Measurements from ENCODE around the gene SLC25A21.
A peak's percentile ranks its signal among the peaks of the same experiment; 100 is the strongest.
"Not testable (repeated sequence)": the region's sequence is repeated elsewhere in the genome, so short reads cannot be mapped to it uniquely, and the experiment has no call there.

The SLC25A21 gene

DNA sequence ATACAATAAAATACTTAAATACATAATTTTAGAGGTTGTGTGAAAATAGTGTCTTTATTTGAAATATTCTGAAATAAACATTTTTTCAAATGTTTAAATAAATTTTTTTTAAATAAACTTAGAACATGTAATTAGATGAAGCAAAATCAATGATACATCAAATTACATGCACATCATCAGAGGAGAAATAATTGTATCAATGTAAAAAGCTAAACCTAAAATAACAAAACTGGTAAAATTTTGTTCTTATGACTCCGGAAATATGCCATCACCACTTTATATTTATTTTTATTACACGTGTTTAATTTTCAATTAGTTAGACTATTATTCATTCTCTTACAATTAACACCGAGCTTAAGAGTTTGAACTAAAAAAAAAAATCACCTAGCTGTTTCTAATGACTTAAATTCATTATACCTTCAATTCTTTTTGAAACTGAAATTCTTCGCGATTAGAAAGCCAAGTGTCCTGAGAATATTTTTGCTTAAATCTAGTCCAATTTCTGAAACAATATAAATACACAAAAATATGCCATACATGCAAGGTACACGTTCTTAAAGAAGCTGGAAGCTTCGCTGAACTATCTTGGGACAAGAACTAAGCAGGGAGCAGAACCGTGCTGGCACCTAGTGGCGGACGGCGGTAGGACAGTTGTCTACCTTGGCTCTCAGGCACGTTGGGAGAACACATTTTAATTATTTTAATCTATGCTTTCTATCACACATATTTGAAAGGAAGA lies 230.5 kb downstream of the SLC25A21 start:
- DNase-seq (ENCODE audit: low spot score), result peak; percentile 3

GRCh38 chr14:36940476-36940875 lies 231.9 kb downstream of the SLC25A21 start:
- DNase-seq (ENCODE audit: low spot score), result no peak

GRCh38 chr14:36939265-36939664 lies 233.1 kb downstream of the SLC25A21 start:
- no peak for DNase-seq (ENCODE audit: low spot score)

DNA sequence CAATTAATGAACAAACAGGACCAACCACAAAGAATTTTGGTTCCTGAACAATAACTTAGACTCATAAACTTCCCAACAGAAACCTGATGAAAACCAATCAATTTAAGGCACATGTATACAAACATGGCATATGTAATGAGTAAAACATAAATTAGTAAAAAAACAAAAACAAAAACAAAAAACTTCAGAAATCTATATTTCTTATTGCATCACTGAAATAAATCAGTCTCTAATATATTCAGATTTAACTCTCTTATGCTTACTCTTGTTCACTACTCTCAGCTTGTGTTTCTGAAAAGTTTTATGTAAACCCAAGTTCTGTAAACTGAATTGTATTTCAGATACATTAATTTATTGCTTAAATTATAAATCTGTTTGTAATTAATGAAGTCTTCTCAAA lies 233.7 kb downstream of the SLC25A21 start:
- DNase-seq (ENCODE audit: low spot score), result no peak

DNA sequence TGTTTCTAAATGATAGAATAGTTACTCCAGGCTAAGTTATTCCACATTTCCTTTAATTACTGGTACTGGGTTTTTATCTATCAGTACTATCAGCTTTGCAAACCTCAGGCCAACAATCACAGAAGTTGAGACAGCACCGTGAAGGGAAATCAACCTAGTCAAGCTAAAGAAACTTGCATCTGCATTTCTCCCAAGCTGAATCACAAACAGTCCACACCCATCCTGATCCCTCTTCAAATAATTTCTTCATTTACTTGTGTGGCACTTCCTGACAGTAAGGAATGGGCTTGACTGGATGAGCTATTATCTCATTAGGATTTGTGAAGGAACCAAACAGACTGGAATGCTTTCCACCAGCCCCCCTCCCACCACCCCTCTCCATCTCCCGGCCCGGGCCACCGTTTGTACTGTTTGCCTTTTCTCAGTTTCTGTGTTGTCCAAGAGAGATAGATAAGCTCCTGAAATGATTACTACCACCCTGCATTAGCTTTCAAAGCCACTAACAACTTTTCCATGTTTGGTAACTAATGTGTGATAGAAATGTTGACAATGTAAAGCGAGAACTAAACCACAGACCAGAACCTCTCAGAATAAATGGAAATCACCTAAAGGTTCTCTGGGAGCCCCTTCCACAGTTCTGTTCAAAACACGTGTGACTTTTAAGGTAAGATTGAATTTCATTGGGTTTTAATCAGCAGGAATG lies 236.3 kb downstream of the SLC25A21 start:
- no peak for DNase-seq (ENCODE audit: low spot score)

DNA sequence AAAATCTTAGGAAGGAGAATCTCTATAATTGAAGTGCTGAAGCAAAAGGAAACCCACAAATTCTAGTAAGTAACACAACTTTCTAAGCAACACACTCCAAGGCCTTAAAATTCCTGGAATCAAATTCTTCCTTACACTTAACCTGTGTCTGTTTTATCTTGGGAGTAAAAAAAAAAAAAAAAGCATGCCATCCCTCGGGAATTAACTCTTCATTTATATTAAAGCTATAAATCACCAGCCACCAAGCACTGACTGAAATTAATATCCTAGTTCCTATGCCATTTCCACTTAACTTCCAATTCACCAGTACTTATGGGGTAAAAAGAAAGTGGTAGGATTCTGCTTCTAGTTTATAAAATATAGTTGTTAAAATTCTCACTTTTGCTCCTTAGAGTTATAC lies 238.1 kb downstream of the SLC25A21 start:
- no peak for DNase-seq (ENCODE audit: low spot score)

DNA sequence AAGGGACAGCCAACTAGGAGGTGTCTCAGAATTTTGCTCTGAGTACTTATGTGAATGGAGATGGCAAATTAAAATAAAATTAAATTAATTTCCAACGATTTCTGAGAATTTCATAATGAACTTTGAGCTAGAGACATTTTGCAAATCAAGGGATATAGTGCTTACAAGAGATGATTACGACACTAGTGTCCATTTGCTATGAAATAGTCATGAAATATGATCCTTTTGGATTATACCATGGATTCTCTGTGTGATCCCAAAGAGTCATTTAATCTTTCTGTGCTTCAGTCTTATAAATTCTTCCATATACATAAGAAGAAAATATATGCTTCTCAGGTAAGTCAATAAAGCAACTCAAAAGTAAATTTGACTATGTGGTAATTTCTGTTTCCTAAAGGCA lies 240.6 kb downstream of the SLC25A21 start:
- no peak for DNase-seq (ENCODE audit: low spot score)

- no peak for DNase-seq (ENCODE audit: low spot score)
These were observed 244.0 kb downstream of the SLC25A21 start for GRCh38 chr14:36928432-36928831.

DNA sequence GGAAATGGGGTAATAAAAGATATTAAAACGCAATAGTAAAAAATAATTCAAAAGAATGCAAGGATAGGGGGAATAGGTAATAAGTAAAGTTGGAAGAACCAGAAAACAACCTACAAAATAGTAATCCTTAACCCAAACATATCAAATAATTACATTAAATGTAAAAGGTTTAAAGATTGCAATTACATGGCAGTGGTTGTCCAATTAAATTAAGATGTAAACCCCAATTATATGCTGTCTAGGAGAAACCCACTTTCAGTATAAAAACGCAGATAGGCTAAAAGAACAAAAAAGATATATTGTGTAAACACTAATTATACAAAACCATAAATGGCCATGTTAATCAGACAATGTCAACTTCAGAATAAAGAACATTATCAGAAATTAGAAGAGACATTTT lies 247.3 kb downstream of the SLC25A21 start:
- no peak for DNase-seq (ENCODE audit: low spot score)

- no peak for DNase-seq (ENCODE audit: low spot score)
These were observed 255.7 kb downstream of the SLC25A21 start for GRCh38 chr14:36916668-36917067.

- no peak for DNase-seq (ENCODE audit: low spot score)
These were observed 257.3 kb downstream of the SLC25A21 start for GRCh38 chr14:36915081-36915480.

- DNase-seq (ENCODE audit: low spot score), result no peak
These were observed 261.8 kb downstream of the SLC25A21 start for GRCh38 chr14:36910578-36910977.

- DNase-seq (ENCODE audit: low spot score), result no peak
These were observed 267.0 kb downstream of the SLC25A21 start for GRCh38 chr14:36905272-36905888.

DNA sequence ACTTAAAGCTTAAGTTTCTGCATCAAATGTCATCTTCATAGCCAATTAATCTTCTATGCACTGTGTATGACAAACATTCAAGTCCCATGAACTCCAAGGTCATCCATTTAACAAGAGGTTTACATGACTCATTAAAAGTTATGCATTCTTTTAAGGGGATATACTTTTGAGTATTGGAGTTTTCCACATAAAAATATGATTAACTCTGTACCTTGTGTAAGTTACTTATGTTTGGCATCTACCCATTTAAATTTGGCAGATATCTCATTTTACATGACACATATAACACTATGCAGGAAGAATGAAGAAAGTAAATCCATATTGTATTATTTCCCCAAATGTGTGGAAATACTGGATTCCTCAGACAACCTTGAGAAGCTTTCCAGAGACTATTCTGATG lies 270.5 kb downstream of the SLC25A21 start:
- no peak for DNase-seq (ENCODE audit: low spot score)

DNA sequence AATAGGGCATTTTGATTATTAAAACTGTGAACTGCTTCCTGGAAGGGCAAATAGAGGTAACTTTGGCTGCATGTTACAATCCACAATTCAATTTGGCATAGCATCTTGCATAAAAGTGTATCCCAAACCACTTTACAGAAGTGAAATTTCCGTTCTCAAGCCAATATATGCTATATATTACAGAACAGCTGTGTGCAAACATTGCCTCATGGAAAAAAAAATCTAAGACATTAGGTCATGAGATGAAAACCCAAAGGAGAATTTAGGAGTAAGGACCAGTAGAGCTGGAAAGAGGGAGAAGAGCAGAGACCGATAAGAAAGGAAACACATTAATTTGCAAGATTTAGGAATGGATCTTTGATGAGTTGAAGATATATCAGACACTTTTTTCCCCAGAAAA lies 271.6 kb downstream of the SLC25A21 start:
- no peak for DNase-seq (ENCODE audit: low spot score)

DNA sequence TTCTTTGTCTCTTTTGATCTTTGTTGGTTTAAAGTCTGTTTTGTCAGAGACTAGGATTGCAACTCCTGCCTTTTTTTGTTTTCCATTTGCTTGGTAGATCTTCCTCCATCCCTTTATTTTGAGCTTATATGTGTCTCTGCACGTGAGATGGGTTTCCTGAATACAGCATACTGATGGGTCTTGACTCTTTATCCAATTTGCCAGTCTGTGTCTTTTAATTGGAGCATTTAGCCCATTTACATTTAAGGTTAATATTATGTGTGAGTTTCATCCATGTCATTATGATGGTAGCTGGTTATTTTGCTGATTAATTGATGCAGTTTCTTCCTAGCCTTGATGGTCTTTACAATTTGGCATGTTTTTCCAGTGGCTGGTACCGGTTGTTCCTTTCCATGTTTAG lies 276.1 kb downstream of the SLC25A21 start:
- DNase-seq (ENCODE audit: low spot score), result not testable (repeated sequence)

DNA sequence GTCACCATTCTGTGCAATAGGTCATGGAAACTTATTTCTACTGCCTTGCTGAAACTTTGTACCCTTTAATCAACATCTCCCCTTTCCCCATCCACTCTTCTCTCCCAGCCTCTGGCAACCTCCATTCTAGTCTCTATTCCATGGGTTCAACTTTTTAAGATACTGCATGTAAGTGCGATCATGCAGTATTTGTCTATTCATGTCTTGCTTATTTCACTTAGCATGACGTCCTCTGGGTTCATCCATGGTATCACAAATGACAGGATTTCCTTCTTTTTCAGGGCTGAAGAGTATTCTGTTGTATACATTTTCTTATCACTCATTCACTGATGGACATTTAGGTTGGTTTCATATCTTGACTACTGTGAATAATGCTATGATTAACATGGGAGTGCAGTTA lies 288.4 kb downstream of the SLC25A21 start:
- no peak for DNase-seq (ENCODE audit: low spot score)

DNA sequence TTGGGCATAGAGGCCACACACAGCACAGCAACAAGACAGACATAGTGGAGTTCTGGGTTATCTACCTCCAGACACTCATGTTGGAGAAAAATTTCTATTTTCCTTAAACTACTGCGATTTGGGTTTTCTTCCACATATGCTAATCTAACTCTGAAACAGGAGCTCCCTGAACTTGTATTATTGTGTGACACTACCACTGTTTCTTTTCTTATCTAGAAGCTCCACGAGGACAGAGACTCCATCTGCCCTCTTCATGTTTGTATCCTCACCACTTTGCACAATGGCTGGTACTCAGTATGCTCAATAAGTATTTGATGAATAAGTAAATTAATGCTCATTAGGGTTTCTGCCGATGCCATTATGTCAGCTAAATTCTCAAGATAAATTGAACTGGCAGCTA lies 292.1 kb downstream of the SLC25A21 start:
- DNase-seq (ENCODE audit: low spot score), result no peak

DNA sequence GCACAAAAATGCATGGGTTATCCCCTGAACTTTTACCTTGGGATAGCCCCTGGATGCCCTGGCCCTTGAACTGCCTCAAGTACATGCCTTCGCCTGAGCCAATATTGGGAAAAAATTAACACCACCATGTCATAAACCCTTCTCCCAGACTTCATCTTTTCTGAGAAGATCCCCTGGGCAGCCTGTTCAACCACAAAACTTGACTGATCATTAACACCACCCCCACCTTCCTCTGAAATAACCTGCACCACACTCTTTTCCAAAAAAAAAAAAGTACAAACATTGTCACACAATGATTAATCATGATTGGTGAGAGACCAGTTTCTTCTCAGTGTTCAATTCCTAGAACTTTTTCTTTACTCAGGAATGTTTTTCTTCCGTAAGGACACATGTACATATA lies 292.8 kb downstream of the SLC25A21 start:
- no peak for DNase-seq (ENCODE audit: low spot score)

DNA sequence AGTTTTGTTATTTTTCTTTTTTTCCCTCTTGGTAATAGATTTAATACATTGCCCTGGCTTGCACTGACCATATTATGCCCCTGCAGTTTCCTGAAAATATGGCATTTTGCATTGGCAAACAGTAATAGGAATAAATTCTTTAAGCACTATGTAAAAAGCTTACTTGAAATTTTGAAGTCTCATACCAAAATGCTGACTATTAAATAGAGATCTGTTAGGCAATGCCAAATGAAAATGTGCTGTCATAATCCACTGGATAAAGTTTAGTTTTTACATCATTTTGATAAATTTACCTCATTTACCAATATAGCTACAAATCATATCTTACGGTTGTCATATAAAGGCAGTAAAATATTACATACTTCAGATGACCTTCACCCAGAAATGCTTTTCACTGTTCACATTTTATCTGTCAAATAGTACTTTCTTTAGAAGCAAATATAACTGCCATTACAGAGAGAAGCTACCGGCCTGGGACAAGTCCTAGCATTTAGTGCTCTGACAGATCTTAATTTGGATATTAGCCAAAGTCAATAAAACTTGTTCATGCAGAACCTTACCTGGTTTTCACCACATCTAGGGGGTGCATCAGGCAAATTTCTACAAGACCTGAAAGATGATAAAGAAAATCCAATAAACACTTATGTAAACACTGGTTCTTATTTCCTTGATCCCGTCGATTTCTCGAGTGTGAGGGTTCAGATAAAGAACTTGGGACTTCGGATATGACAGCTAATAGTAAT lies 297.8 kb downstream of the SLC25A21 start:
- no peak for DNase-seq (ENCODE audit: low spot score)

DNA sequence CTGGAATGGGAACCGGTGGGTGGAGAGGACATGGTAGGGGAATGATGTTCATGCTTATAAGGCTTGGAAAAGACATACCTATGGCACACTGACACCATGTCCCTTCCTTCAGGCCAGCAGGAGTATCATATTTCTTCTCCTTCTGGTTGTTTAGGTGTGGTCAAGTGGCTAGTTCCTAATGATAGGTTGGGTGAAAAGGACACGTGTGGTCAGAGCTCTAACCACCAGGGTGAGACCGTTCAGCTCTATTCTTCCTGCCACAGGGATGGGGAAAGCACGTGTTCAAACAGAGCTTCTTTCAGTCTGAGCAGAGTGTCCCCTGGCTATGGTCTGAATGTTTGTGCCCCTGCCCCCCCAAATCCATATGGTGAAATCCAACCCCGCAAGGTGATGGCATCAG lies 301.6 kb downstream of the SLC25A21 start:
- DNase-seq (ENCODE audit: low spot score), result no peak

DNA sequence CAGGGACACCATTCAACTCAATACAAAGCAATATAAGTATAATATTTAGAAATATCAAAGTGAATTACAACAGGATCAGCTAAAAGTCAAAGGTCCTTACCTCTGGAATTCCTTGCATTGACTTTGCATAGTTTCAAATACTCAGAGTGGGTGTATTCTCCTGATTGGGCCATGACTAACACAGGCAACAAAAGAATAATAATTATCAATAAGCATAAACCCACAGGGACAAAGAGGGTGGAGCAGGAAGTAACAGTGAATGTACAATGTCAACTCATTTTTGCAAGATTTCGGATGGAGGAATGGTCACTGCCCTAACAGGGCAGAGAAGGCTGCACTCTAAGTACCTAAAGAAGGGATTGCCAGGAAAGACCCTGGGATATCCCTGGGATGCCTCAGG lies 303.3 kb downstream of the SLC25A21 start:
- DNase-seq (ENCODE audit: low spot score), result no peak

DNA sequence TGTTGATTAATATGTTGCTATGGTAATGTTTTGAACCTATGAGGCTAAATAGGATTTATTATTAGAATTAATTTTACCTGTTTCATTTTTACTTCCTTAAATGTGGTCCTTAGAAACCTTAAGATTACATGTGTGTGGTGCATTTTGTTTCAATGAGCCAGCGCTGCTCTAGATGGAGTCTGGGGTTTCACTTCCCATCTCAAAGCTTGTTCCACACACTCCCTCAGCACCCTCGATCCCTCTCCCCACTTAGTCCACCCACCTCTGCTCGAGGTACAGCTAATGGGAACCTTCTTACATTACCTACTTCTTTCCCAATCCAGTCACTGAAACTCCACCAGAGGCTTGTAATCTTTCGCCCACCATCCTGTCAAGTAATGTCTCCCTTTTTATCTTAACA lies 305.5 kb downstream of the SLC25A21 start:
- no peak for DNase-seq (ENCODE audit: low spot score)

All from HuH-7.5 (cell line).